Bone marrow (tissue), 2 donors: ENCODE data around the gene PDE6A.

ENCODE experiments used
- DNase-seq, 2 donors: peaks; one replicate each; lab custom pipeline; 2025; lab: John Stamatoyannopoulos, UW

Gene PDE6A

GRCh38 chr5:149836451-149837139, 108.0 kb downstream of the PDE6A start:
- no peak for DNase-seq

- peak in 1 of 2 donors; percentile 12 for DNase-seq
Measured at GRCh38 chr5:149834246-149834855, 110.2 kb downstream of the PDE6A start.

GRCh38 chr5:149833116-149833827, 111.3 kb downstream of the PDE6A start:
- DNase-seq: no peak

GRCh38 chr5:149832636-149833035, 112.0 kb downstream of the PDE6A start:
- no peak for DNase-seq

- DNase-seq: no peak
Measured at GRCh38 chr5:149831492-149831891, 113.1 kb downstream of the PDE6A start.

- no peak for DNase-seq
Measured at GRCh38 chr5:149830579-149830978, 114.0 kb downstream of the PDE6A start.

GRCh38 chr5:149829954-149830353, 114.6 kb downstream of the PDE6A start:
- no peak for DNase-seq

GRCh38 chr5:149828161-149829011, 116.2 kb downstream of the PDE6A start:
- peak; percentile 64 to 65 for DNase-seq

GRCh38 chr5:149827546-149827945, 117.0 kb downstream of the PDE6A start:
- no peak for DNase-seq

GRCh38 chr5:149827086-149827485, 117.5 kb downstream of the PDE6A start:
- DNase-seq: no peak

GRCh38 chr5:149826574-149826973, 118.0 kb downstream of the PDE6A start:
- no peak for DNase-seq

GRCh38 chr5:149824846-149825245, 119.7 kb downstream of the PDE6A start:
- no peak for DNase-seq

GRCh38 chr5:149824120-149824519, 120.5 kb downstream of the PDE6A start:
- no peak for DNase-seq

GRCh38 chr5:149823375-149823774, 121.2 kb downstream of the PDE6A start:
- DNase-seq: no peak

GRCh38 chr5:149822301-149822700, 122.3 kb downstream of the PDE6A start:
- DNase-seq: no peak

GRCh38 chr5:149820536-149821510, 123.8 kb downstream of the PDE6A start:
- no peak for DNase-seq

GRCh38 chr5:149820012-149820411, 124.6 kb downstream of the PDE6A start:
- DNase-seq: no peak

GRCh38 chr5:149818116-149818515, 126.5 kb downstream of the PDE6A start:
- no peak for DNase-seq

GRCh38 chr5:149817539-149818060, 127.0 kb downstream of the PDE6A start:
- DNase-seq: no peak

- no peak for DNase-seq
Measured at GRCh38 chr5:149816661-149817060, 127.9 kb downstream of the PDE6A start.

- DNase-seq: no peak
Measured at GRCh38 chr5:149811453-149811852, 133.1 kb downstream of the PDE6A start.
